A549 treated with CORT108297 at 1 μM for 4 hours (cell line): ENCODE measurements around the gene UBE2Q1. TPM values are rescaled to one million over a fixed set of nuclear protein-coding genes. Genes with fewer than 3 reads are reported as not detected.

Source experiments
- total RNA-seq: library from RNA; stranded (reverse); fragments of 200-300 nt; extraction: Qiagen RNA extraction; gene quantifications from 5 replicates; pipeline ENCODE4 v1.2.3, GENCODE V29; 2022

UBE2Q1 gene
- 51.5 to 71.9 TPM (median 67.1 TPM) in 5 replicates for total RNA-seq

GRCh38 chr1:154557939-154558719 lies at the start of gene UBE2Q1:
TSS of gene UBE2Q1 (minus strand) at chr1:154558662. CDS start at chr1:154558553, 109 bp downstream.

GRCh38 chr1:154607609-154608396 lies 49.3 kb upstream of the UBE2Q1 start, which contains the start of gene ADAR:
TSS of gene ADAR (minus strand) at chr1:154608186. CDS start at chr1:154608006, 180 bp downstream.

GRCh38 chr1:154567386-154568156 lies 9.1 kb upstream of the UBE2Q1 start, which contains the start of gene CHRNB2:
TSS of gene CHRNB2 (plus strand) at chr1:154567778. CDS start at chr1:154568045, 267 bp downstream.

GRCh38 chr1:154502066-154502743 lies 56.3 kb downstream of the UBE2Q1 start, which contains the start of the genes SHE and TDRD10:
TSS of gene SHE (minus strand) at chr1:154502412. CDS start at chr1:154502026, 386 bp downstream.
TSS of gene TDRD10 (plus strand) at chr1:154502219. CDS start at chr1:154506904, 4,685 bp downstream.

Other genes with a start within 250 kb of the UBE2Q1 start
- not detected in 5 replicates for gene AQP10, start 237.6 kb downstream of the UBE2Q1 start, total RNA-seq
- gene ATP8B2, start 233.1 kb downstream of the UBE2Q1 start, total RNA-seq = 27.7 to 38.3 TPM (median 35.1 TPM) in 5 replicates
- gene IL6R, start 153.3 kb downstream of the UBE2Q1 start, total RNA-seq = 16.8 to 23.9 TPM (median 18.5 TPM) in 5 replicates
- gene TDRD10, start 56.4 kb downstream of the UBE2Q1 start, total RNA-seq = not detected in 5 replicates
- gene SHE, start 56.2 kb downstream of the UBE2Q1 start, total RNA-seq = 0.05 to 0.19 TPM (median 0.06 TPM) in 5 replicates
- gene CHRNB2, start 9.1 kb upstream of the UBE2Q1 start, total RNA-seq = 0.30 to 0.57 TPM (median 0.49 TPM) in 5 replicates
- 68.2 to 82.4 TPM (median 76.3 TPM) in 5 replicates for gene ADAR, start 49.5 kb upstream of the UBE2Q1 start, total RNA-seq